ENCODE data around the gene RTTN. TPM values are rescaled to one million over a fixed set of nuclear protein-coding genes. Genes with fewer than 3 reads are reported as not detected.

The RTTN gene
- total and polyA plus RNA-seq, 2 of the 13 experiments (the other 11 are each of a cell fraction or from before 2014, with no cell fraction given) = 5.4 to 18.7 TPM

DNA sequence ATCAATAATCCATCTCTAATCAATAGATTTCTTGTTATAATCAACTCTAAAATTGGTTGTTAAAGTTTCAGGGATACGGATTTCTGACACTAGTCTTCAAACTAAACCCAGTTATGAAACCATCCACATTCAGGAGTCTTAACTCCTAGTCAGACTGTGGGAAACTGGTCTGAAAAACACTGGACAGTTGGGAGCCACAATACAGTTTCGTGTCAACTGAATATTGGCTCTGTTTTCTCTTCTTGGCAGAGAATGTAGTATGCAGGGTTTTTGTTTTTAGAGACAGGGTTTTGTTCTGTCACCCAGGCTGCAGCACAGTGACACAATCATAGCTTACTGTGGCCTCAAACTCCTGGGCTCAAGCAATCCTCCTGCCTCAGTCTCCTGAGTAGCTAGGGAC, 123.1 kb downstream of the RTTN start:
- no peak for TF ChIP-seq ZFY (CRISPR knock-in tag; IDR thresholded peaks at IDR 0.05)
- TF ChIP-seq, protein P1, sequence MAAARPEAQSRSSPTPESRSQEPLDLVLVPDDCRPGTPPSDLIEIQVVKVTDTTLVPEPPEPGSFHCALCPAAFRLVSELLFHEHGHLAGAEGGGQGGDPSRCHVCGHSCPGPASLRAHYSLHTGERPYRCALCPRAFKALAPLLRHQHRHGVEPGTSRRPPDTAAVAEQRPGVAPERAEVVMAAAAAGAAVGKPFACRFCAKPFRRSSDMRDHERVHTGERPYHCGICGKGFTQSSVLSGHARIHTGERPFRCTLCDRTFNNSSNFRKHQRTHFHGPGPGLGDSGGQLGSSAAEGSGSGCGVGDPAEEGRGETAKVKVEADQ (CRISPR knock-in tag; IDR thresholded peaks at IDR 0.05; ENCODE audit: borderline replicate concordance) = no peak
- no peak for TF ChIP-seq ZNF557 (CRISPR knock-in tag; IDR thresholded peaks at IDR 0.05)
- TF ChIP-seq, protein P2, sequence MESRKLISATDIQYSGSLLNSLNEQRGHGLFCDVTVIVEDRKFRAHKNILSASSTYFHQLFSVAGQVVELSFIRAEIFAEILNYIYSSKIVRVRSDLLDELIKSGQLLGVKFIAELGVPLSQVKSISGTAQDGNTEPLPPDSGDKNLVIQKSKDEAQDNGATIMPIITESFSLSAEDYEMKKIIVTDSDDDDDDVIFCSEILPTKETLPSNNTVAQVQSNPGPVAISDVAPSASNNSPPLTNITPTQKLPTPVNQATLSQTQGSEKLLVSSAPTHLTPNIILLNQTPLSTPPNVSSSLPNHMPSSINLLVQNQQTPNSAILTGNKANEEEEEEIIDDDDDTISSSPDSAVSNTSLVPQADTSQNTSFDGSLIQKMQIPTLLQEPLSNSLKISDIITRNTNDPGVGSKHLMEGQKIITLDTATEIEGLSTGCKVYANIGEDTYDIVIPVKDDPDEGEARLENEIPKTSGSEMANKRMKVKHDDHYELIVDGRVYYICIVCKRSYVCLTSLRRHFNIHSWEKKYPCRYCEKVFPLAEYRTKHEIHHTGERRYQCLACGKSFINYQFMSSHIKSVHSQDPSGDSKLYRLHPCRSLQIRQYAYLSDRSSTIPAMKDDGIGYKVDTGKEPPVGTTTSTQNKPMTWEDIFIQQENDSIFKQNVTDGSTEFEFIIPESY (CRISPR knock-in tag; IDR thresholded peaks at IDR 0.05) = no peak
- TF ChIP-seq GZF1 (CRISPR knock-in tag; IDR thresholded peaks at IDR 0.05) = no peak
- no peak for TF ChIP-seq SIX1 (CRISPR knock-in tag; IDR thresholded peaks at IDR 0.05; ENCODE audit: borderline replicate concordance)
- no peak for TF ChIP-seq ZNF878 (CRISPR knock-in tag; IDR thresholded peaks at IDR 0.05)
- no peak overlapping the region for H2AFZ ChIP-seq (ENCODE audit: low read length)
- H3K9me3 ChIP-seq (ENCODE audit: low read length) = no peaks in the 10 kb centered on the region
- no peaks in the 10 kb centered on the region for H3K79me2 ChIP-seq (ENCODE audit: insufficient read depth, low read length)
- ChIA-PET POLR2A (no interaction called here), CTCF (ENCODE audit: low intra/inter-chr PET ratio, low total read pairs) (no interaction called here)
- peaks cover 10% of the 10 kb centered on the region for H3K4me1 ChIP-seq (ENCODE audit: insufficient read depth, low read length)
- no peak overlapping the region for H3K27ac ChIP-seq (ENCODE audit: extremely low read length, insufficient read depth, low read length)
- 94% methylated on average over 2 of the region's 2 CpGs for WGBS (ENCODE audit: low lambda C conversion rate)
- FAIRE-seq (no peak), DNase-seq (ENCODE audit: low spot score) (no peak), ATAC-seq (no peak)
- H3K36me3 ChIP-seq (replicated peaks in 1 of 2; ENCODE audit: control insufficient read depth in 1 of 2, insufficient read depth in 2 of 2, low read length in 2 of 2) = no peaks in the 10 kb centered on the region; a peak in 1 of 5 replicates
- in situ Hi-C loops (cut with HindIII; ENCODE audit: extremely low pct_ligation_motif_present, low pct_unique_long_range_greater_than_20kb) = no loop called here
- H3K27me3 ChIP-seq (ENCODE audit: control insufficient read depth in 1 of 2, insufficient read depth in 2 of 2, low read length in 2 of 2) = no peaks in the 10 kb centered on the region
- intact Hi-C loops (cut with micrococcal nuclease; ENCODE audit: unreplicated experiment) = no loop called here
- no peak overlapping the region for H3K9ac ChIP-seq (ENCODE audit: insufficient read depth, low read depth, low read length)
- no peak overlapping the region for H3K4me2 ChIP-seq (ENCODE audit: low read depth, low read length)
- H4K20me1 ChIP-seq (ENCODE audit: insufficient read depth, low read length) = no peaks in the 10 kb centered on the region
- H3K4me3 ChIP-seq (replicated peaks in 1 of 3; ENCODE audit: insufficient read depth in 1 of 3, low read depth in 2 of 3, low read length in 3 of 3) = no peak overlapping the region
- BruUV-seq (replicated peaks) = no TSS peak
